ENCODE results near the gene TCL1A.
"Not testable (repeated sequence)": the region's sequence is repeated elsewhere in the genome, so short reads cannot be mapped to it uniquely, and the experiment has no call there.

The TCL1A gene

DNA sequence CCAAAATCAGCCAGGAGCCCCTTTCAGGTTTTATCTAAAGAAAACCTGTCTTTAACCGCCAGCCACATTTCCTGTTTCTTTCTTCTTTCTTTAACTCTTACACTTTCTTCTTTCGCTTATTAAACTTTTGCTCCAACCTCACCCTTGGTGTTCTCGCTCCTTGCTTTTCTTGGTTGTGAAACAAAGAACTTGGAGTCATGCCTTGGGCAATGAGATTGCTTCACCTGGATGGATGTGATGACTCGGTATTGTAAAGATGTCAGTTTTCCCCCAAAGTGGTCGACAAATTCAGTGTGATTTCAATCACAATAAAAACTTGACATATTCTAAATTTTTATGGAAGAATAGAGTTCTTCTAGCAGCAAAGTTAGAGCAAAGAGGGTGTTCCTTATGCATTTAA is 16.2 kb upstream of the TCL1A start:
- no peaks in the 10 kb centered on the region for H3K4me1 ChIP-seq
- H3K27me3 ChIP-seq: peaks cover 0 to 17% of the 10 kb centered on the region in 2 donors
- H3K27ac ChIP-seq: no peak overlapping the region
- no peaks in the 10 kb centered on the region for H3K9me3 ChIP-seq
- intact Hi-C loops (cut with DNase I; ENCODE audit: low total_unique reads): no loop called here
- H3K36me3 ChIP-seq: no peaks in the 10 kb centered on the region
- TF ChIP-seq, protein P1, sequence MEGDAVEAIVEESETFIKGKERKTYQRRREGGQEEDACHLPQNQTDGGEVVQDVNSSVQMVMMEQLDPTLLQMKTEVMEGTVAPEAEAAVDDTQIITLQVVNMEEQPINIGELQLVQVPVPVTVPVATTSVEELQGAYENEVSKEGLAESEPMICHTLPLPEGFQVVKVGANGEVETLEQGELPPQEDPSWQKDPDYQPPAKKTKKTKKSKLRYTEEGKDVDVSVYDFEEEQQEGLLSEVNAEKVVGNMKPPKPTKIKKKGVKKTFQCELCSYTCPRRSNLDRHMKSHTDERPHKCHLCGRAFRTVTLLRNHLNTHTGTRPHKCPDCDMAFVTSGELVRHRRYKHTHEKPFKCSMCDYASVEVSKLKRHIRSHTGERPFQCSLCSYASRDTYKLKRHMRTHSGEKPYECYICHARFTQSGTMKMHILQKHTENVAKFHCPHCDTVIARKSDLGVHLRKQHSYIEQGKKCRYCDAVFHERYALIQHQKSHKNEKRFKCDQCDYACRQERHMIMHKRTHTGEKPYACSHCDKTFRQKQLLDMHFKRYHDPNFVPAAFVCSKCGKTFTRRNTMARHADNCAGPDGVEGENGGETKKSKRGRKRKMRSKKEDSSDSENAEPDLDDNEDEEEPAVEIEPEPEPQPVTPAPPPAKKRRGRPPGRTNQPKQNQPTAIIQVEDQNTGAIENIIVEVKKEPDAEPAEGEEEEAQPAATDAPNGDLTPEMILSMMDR (IDR thresholded peaks at IDR 0.05): no peak
- no peak overlapping the region for H3K4me3 ChIP-seq
- no peak for DNase-seq

DNA sequence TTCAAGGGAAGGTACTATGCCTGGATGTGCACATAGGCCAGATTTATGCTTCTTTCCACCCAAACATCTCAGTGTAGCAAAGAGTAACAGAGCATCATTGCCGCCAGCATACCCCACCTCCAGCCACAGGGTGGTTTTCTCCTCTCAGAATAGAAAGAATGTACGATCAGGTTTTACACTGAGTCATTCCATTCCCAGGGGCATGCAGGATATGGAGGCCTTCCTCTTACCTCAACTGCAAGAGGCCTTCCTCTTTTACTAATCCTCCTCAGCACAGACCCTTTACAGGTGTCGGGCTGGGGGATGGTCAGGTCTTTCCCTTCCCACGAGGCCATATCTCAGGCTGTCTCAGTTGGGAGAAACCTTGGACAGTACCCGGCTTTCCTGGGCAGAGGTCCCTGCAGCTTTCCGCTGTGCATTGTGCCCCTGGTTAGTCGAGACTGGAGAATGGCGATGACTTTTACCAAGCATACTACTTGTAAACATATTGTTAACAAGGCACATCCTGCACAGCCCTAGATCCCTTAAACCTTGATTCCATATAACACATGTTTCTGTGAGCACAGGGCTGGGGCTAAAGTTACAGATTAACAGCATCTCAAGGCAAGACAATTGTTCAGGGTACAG is 15.6 kb upstream of the TCL1A start:
- DNase-seq; H3K4me1 ChIP-seq; H3K4me3 ChIP-seq; H3K9me3 ChIP-seq; H3K27ac ChIP-seq; H3K36me3 ChIP-seq; intact Hi-C loops (cut with DNase I; ENCODE audit: low total_unique reads): not testable (repeated sequence)
- peaks cover 0 to 17% of the 10 kb centered on the region in 2 donors for H3K27me3 ChIP-seq

DNA sequence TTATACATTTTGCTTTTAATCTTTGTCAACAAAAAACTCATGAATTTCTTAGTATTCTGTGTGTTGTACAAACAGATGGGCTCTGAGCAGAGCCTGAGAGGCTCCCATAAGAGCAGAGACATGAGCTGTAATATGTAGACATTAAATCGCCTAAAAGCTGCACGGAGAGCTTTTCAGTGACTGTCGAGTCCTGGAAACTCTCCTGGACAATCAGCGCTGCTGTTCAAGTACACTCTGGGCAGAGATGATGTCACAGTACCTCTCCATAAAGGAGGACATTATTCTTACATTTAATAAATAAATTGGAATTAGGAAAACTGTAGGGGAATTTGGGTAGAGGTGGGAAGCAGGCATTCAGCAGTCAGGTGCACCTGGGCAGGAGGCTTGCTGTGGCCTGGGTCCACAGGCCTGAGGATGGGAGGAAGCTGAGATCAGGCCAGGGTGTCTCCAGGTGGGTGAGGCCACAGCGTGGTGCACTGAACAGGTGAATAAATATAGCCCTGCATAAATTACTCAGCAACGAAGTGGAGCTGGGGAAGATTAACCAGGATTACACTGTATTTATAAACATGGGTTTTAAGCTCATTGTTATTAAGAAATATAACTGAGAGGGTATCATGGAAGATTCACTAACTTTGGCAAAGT is 13.3 kb upstream of the TCL1A start:
- no peak overlapping the region for H3K27ac ChIP-seq
- H3K4me1 ChIP-seq: no peaks in the 10 kb centered on the region
- intact Hi-C loops (cut with DNase I; ENCODE audit: low total_unique reads): no loop called here
- H3K27me3 ChIP-seq: peaks cover 0 to 17% of the 10 kb centered on the region in 2 donors
- peaks cover 0 to 15% (median 11%) of the 10 kb centered on the region in 3 donors for H3K9me3 ChIP-seq
- H3K4me3 ChIP-seq: no peak overlapping the region
- TF ChIP-seq, protein P1 (IDR thresholded peaks at IDR 0.05): no peak
- no peaks in the 10 kb centered on the region for H3K36me3 ChIP-seq
- no peak for DNase-seq

DNA sequence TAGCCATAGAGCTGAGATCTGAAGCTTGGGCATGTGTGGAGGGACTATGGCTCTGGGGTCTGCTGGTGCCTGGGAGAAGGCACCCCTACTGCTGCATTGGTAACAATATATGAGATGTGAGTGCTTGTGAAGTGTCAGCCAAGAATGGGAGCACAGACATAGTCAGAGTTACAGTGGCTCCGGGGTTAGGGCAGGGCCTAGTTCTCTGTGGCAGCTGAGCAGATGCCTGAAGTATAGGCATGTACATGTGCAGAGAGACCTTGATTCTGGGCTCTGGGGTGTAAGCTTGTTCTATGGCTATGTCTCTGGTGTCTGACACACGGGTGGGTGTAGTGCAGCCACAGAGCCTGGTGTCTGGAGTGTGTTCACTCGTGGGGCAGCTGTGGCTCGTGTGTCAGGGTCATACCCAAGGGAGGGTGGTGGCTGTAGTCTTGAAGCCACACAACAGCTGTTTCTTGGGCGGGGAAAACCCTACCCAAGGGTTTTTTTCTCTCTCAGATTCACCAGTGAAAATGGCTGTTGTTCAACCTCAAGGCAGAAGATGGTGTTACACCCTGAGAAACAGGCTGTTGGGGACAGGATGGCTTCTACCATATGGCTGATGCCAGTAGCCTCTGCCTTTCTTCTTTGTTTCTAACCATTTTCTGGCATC is 11.9 kb upstream of the TCL1A start:
- intact Hi-C loops (cut with DNase I; ENCODE audit: low total_unique reads): no loop called here

DNA sequence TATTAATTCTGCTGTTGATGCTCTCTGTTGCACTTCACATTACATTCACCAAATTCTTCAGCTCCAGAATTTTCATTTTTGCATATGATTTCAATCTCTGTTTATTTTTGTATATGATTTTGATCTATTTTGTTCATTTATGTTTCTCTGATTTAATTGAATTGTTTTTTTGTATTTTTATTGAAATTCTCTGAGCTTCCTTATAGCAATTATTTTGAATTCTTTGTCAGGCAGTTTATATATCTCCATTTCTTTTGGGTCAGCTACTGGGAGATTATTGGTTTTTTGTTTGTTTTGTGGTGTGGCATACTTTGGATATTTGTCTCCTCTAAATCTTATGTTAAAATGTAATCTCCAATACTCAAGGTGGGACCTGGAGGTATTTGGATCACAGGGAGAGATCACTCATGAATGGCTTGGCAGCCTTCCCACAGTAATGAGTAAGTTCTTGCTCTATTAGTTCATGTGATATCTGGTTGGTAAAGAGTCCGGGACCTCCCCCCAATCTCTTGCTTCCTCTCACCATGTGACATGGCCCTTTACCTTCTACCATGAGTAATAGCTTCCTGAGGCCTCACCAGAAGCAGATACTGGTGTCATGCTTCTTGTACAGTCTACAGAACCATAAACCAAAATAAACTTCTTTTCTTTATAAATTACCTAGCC is 8.7 kb upstream of the TCL1A start:
- TF ChIP-seq, protein P1 (IDR thresholded peaks at IDR 0.05): no peak
- intact Hi-C loops (cut with DNase I; ENCODE audit: low total_unique reads): no loop called here
- no peaks in the 10 kb centered on the region for H3K36me3 ChIP-seq
- DNase-seq: no peak
- H3K4me1 ChIP-seq: no peaks in the 10 kb centered on the region
- no peak overlapping the region for H3K4me3 ChIP-seq
- H3K27ac ChIP-seq: no peak overlapping the region
- H3K9me3 ChIP-seq: peaks cover 0 to 18% (median 11%) of the 10 kb centered on the region in 3 donors
- peaks cover 0 to 13% of the 10 kb centered on the region in 2 donors for H3K27me3 ChIP-seq

More for the DNA sequence above, 11.9 kb upstream of the TCL1A start:
- TF ChIP-seq, protein P1 (IDR thresholded peaks at IDR 0.05): no peak
- DNase-seq: no peak
- Histone ChIP-seq H3K9me3 (peaks cover 0 to 18% (median 11%) of the 10 kb centered on the region in 3 donors), H3K27ac (no peak overlapping the region), H3K4me3 (no peak overlapping the region), H3K4me1 (no peaks in the 10 kb centered on the region), H3K36me3 (no peaks in the 10 kb centered on the region), H3K27me3 (peaks cover 0 to 17% of the 10 kb centered on the region in 2 donors)
